Dendritic cell treated with granulocyte-macrophage colony-stimulating factor and Interleukin-4, amounts not matched to agents 40 ng/mL and 50 ng/mL, for 4 days (primary cell): Measurements from ENCODE around the gene HELZ.
"Not testable (repeated sequence)": the region's sequence is repeated elsewhere in the genome, so short reads cannot be mapped to it uniquely, and the experiment has no call there.

Source experiments
- H3K27ac Mint-ChIP-seq: one replicate; pipeline ENCODE4 v1.8.0; 2022; ENCODE audit warnings: mild to moderate bottlenecking, mixed read lengths
- H3K27me3 Mint-ChIP-seq: one replicate; pipeline ENCODE4 v1.8.0; 2022; ENCODE audit warnings: mild to moderate bottlenecking, mixed read lengths
- H3K36me3 Mint-ChIP-seq: one replicate; pipeline ENCODE4 v1.8.0; 2022; ENCODE audit warnings: low read depth, mixed read lengths
- H3K4me1 Mint-ChIP-seq: one replicate; pipeline ENCODE4 v1.8.0; 2022; ENCODE audit warnings: low read depth, mixed read lengths
- H3K4me3 Mint-ChIP-seq: one replicate; pipeline ENCODE4 v1.8.0; 2022; ENCODE audit warnings: mild to moderate bottlenecking, moderate library complexity, mixed read lengths
- H3K9me3 Mint-ChIP-seq: one replicate; pipeline ENCODE4 v1.8.0; 2022; ENCODE audit warnings: mixed read lengths
- intact Hi-C: fragments of 100-400 bp; cut with micrococcal nuclease; formaldehyde crosslinking; loops from one replicate; pipeline ENCODE4 v1.15.0; 2022

The HELZ gene

DNA sequence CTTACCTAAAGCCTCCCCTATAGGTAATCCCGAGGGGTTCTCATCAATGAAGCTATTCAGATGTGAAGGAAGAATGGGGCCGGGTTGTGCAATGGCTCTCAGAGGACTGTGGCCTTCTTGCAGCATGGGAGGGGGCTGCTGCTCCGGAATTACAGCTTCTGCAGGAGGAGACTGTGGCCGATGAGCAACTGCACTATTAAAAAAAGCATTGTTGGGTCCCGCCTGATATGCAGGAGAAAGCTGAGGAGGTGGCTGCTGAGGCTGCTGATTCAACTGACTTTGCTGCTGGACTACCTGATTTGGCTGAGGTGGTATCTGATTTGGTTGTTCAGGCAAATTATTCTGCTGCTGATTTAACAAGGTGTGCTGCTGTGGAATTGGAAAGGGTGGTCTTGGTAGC lies 135.9 kb downstream of the HELZ start:
- Mint-ChIP-seq H3K4me3 (no peak overlapping the region), H3K4me1 (peaks cover 13% of the 10 kb centered on the region), H3K27me3 (no peaks in the 10 kb centered on the region), H3K27ac (no peak overlapping the region), H3K36me3 (peaks cover 75% of the 10 kb centered on the region), H3K9me3 (no peaks in the 10 kb centered on the region)
- intact Hi-C loops = no loop called here

DNA sequence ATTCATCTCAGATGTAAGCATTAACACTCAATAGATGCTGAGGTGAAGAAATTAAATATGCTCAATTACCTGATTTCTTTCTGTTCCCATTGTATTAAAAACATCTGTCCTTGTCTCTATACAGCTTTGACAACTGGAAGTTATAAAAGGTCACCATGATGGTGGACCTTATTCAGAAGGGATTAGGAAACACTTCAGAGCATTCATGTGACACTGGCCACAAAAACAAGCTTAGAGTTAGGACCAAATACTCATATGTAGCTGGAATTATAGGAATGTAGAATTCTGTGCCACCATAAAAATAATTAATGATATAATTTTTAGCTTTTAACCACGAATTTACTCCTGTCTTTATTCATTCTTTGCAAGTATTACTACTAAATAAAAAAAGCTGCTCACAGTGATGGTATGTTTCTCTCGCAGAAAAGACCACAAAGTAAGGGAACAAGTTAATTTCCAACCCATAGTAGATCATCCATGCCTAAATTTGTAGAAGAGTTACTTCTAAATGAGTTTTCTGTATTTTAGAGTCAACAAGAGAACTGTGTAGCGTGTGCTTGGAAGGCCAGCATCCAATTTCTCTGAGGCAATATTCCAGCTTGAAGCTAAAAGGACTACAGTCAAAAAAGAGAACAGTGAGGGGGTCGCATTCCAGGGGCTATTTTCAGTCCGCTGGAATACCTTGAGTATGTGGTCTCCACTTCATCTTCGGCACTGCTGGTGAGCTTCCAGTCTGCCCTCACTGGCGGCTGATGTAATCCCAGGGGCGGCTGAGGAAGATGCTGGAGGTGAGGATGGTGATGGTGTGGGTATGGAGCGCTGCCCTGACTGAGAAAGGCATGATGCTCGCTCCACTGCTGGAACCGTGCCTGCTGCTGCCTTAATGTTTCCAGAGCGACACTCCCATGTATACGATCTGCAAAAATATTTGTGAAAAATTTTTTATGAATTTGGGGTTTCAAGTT lies 136.9 kb downstream of the HELZ start:
- peaks cover 74% of the 10 kb centered on the region for H3K36me3 Mint-ChIP-seq
- H3K4me1 Mint-ChIP-seq = peaks cover 20% of the 10 kb centered on the region
- H3K27me3 Mint-ChIP-seq = no peaks in the 10 kb centered on the region
- intact Hi-C loops = no loop called here
- no peaks in the 10 kb centered on the region for H3K9me3 Mint-ChIP-seq
- no peak overlapping the region for H3K4me3 Mint-ChIP-seq
- no peak overlapping the region for H3K27ac Mint-ChIP-seq

GRCh38 chr17:67107171-67107570 lies 137.8 kb downstream of the HELZ start:
- Mint-ChIP-seq H3K27ac (no peak overlapping the region), H3K9me3 (no peaks in the 10 kb centered on the region), H3K4me1 (peaks cover 25% of the 10 kb centered on the region), H3K27me3 (no peaks in the 10 kb centered on the region), H3K36me3 (peaks cover 72% of the 10 kb centered on the region), H3K4me3 (no peak overlapping the region)
- intact Hi-C loops = no loop called here

GRCh38 chr17:67105213-67105612 lies 139.8 kb downstream of the HELZ start:
- Mint-ChIP-seq H3K36me3 (peaks cover 73% of the 10 kb centered on the region), H3K4me1 (peaks cover 30% of the 10 kb centered on the region), H3K9me3 (no peaks in the 10 kb centered on the region), H3K27ac (peak overlapping the region; percentile 65), H3K4me3 (no peak overlapping the region), H3K27me3 (no peaks in the 10 kb centered on the region)
- intact Hi-C loops = no loop called here

GRCh38 chr17:67104641-67105040 lies 140.4 kb downstream of the HELZ start:
- peaks cover 30% of the 10 kb centered on the region for H3K4me1 Mint-ChIP-seq

GRCh38 chr17:67098006-67098405 lies 147.0 kb downstream of the HELZ start:
- Mint-ChIP-seq H3K27ac (no peak overlapping the region), H3K9me3 (no peaks in the 10 kb centered on the region), H3K4me3 (no peak overlapping the region), H3K27me3 (no peaks in the 10 kb centered on the region), H3K4me1 (peaks cover 24% of the 10 kb centered on the region), H3K36me3 (peaks cover 79% of the 10 kb centered on the region)
- intact Hi-C loops = no loop called here

More at GRCh38 chr17:67104641-67105040, 140.4 kb downstream of the HELZ start:
- peaks cover 73% of the 10 kb centered on the region for H3K36me3 Mint-ChIP-seq
- peak overlapping the region; percentile 65 for H3K27ac Mint-ChIP-seq
- H3K9me3 Mint-ChIP-seq, H3K27me3 Mint-ChIP-seq, H3K4me3 Mint-ChIP-seq, intact Hi-C loops: not testable (repeated sequence)

GRCh38 chr17:67096609-67097008 lies 148.4 kb downstream of the HELZ start:
- H3K27me3 Mint-ChIP-seq = no peaks in the 10 kb centered on the region
- peaks cover 26% of the 10 kb centered on the region for H3K4me1 Mint-ChIP-seq
- H3K36me3 Mint-ChIP-seq = peaks cover 80% of the 10 kb centered on the region
- H3K27ac Mint-ChIP-seq = no peak overlapping the region
- intact Hi-C loops = no loop called here
- H3K4me3 Mint-ChIP-seq = no peak overlapping the region
- H3K9me3 Mint-ChIP-seq = no peaks in the 10 kb centered on the region

DNA sequence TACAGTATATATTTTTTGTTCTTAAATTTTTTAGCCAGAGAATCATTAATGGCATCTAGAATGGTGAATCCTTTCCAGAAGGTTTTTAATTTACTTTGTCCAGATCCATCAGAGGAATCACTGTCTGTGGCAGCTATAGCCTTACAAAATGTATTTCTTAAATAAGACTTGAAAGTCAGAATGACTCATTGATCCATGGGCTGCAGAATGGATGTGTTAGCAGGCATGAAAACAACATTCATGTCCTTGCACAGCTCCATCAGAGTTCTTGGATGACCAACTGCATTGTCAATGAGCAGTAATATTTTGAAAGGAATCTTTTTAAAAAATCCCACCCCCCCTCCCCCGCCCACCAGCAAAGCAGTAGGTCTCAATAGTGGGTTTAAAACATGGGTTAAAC lies 149.2 kb downstream of the HELZ start:
- Mint-ChIP-seq H3K9me3 (no peaks in the 10 kb centered on the region), H3K4me1 (peaks cover 27% of the 10 kb centered on the region), H3K27me3 (no peaks in the 10 kb centered on the region), H3K4me3 (no peak overlapping the region), H3K36me3 (peaks cover 72% of the 10 kb centered on the region), H3K27ac (no peak overlapping the region)
- intact Hi-C loops = no loop called here

GRCh38 chr17:67095291-67095690 lies 149.7 kb downstream of the HELZ start:
- H3K27me3 Mint-ChIP-seq, H3K27ac Mint-ChIP-seq, intact Hi-C loops, H3K4me3 Mint-ChIP-seq, H3K9me3 Mint-ChIP-seq: not testable (repeated sequence)
- H3K36me3 Mint-ChIP-seq = peaks cover 67% of the 10 kb centered on the region
- H3K4me1 Mint-ChIP-seq = peaks cover 27% of the 10 kb centered on the region

GRCh38 chr17:67093348-67093747 lies 151.6 kb downstream of the HELZ start:
- H3K4me3 Mint-ChIP-seq = no peak overlapping the region
- peaks cover 64% of the 10 kb centered on the region for H3K36me3 Mint-ChIP-seq
- H3K9me3 Mint-ChIP-seq = no peaks in the 10 kb centered on the region
- no peak overlapping the region for H3K27ac Mint-ChIP-seq
- no peaks in the 10 kb centered on the region for H3K27me3 Mint-ChIP-seq
- H3K4me1 Mint-ChIP-seq = peaks cover 29% of the 10 kb centered on the region
- intact Hi-C loops = no loop called here

- Mint-ChIP-seq H3K36me3 (peaks cover 65% of the 10 kb centered on the region), H3K4me1 (peaks cover 29% of the 10 kb centered on the region)
- H3K27me3 Mint-ChIP-seq, intact Hi-C loops, H3K27ac Mint-ChIP-seq, H3K4me3 Mint-ChIP-seq, H3K9me3 Mint-ChIP-seq: not testable (repeated sequence)
Observed at GRCh38 chr17:67092710-67093109, 152.3 kb downstream of the HELZ start.

GRCh38 chr17:67092291-67092690 lies 152.7 kb downstream of the HELZ start:
- no peak overlapping the region for H3K27ac Mint-ChIP-seq
- peaks cover 29% of the 10 kb centered on the region for H3K4me1 Mint-ChIP-seq
- no peaks in the 10 kb centered on the region for H3K9me3 Mint-ChIP-seq
- no peaks in the 10 kb centered on the region for H3K27me3 Mint-ChIP-seq
- no peak overlapping the region for H3K4me3 Mint-ChIP-seq
- intact Hi-C loops = no loop called here
- peaks cover 65% of the 10 kb centered on the region for H3K36me3 Mint-ChIP-seq

DNA sequence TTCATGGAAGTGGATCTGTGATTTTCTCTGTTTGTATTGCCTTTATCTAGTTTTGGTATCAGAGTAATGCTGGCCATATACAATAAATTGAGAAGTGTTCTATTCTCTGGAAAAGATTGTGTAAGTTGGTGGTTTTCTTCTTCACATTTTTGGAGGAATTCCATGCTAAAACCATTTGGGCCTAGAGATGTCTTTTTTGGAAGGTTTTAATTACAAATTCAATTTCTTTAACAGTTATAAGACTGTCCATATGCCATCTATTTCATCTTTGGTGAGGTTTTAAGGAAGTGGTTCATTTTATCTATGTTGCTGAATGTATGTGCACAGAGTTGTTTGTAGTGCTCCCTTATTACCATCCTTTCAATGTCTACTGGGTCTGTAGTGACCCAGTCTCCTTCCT lies 154.7 kb downstream of the HELZ start:
- no peaks in the 10 kb centered on the region for H3K27me3 Mint-ChIP-seq
- H3K27ac Mint-ChIP-seq = no peak overlapping the region
- H3K4me1 Mint-ChIP-seq = peaks cover 20% of the 10 kb centered on the region
- no peaks in the 10 kb centered on the region for H3K9me3 Mint-ChIP-seq
- peaks cover 70% of the 10 kb centered on the region for H3K36me3 Mint-ChIP-seq
- no peak overlapping the region for H3K4me3 Mint-ChIP-seq
- intact Hi-C loops = no loop called here

DNA sequence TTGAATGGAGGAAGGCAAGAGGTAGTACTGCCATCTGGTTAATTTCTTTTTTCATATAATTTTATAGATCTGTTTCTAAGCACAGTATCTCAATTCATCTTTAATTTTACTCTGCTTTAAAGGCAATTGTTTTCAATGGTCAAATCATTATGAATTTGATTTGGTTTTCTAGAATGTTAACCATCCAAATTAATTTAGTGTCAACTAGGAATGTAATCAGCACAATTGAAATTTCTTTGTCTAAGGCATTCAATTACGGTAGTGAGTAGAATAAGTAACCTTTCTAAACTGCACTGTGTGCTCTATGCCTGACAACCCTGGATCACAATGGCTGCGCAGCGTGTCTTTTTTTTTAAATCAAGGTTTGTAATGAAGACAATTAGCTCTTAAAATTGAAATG lies 156.4 kb downstream of the HELZ start:
- Mint-ChIP-seq H3K9me3 (no peaks in the 10 kb centered on the region), H3K4me3 (no peak overlapping the region), H3K4me1 (peaks cover 14% of the 10 kb centered on the region), H3K27me3 (no peaks in the 10 kb centered on the region), H3K27ac (no peak overlapping the region), H3K36me3 (peaks cover 73% of the 10 kb centered on the region)
- intact Hi-C loops = no loop called here

GRCh38 chr17:67085406-67085805 lies 159.6 kb downstream of the HELZ start:
- Mint-ChIP-seq H3K27me3 (no peaks in the 10 kb centered on the region), H3K4me1 (peaks cover 9% of the 10 kb centered on the region), H3K4me3 (no peak overlapping the region), H3K27ac (no peak overlapping the region), H3K36me3 (peaks cover 69% of the 10 kb centered on the region), H3K9me3 (no peaks in the 10 kb centered on the region)
- intact Hi-C loops = no loop called here
